ENCODE measurements around the gene VWDE.

The VWDE gene

DNA sequence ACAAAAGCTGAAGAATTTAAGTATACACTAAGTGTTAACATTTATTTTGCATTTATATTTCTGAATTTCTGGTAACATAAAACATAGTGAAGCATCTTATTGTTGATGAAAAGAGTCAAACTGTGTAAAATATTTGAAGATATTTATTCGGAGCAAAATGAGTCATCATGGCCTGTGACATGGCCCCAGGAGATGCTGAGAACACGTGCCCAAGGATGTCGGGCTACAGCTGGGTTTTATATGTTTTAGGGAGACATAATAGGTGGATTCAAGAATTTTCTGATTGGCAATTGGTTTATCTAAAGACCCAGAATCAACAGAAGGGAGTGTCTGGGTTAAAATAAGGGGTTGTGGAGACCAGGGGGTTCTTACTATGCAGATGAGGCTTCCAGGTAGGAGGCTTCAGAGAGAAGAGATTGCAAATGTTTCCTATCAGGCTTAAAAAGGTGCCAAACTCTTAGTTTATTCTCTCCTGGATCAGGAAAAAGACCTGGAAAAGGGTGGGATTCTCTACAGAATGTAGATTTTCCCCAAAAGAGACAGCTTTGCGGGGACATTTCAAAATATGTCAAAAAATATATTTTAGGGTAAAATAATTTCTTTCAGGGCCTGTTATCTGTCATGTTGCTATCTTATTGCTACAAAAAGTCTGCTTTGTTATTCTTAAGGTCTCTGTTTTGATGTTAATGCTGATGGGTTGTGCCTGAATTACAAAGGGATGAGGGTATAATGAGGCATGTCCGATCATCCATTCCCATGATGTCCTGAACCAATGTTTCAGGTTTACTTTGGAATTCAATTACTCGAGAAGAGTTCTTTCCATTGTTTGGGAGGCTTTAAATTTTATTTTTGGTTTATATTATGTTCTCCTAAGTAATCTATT is 74.5 kb downstream of the VWDE start:
- no peak for DNase-seq (ENCODE audit: low spot score)

DNA sequence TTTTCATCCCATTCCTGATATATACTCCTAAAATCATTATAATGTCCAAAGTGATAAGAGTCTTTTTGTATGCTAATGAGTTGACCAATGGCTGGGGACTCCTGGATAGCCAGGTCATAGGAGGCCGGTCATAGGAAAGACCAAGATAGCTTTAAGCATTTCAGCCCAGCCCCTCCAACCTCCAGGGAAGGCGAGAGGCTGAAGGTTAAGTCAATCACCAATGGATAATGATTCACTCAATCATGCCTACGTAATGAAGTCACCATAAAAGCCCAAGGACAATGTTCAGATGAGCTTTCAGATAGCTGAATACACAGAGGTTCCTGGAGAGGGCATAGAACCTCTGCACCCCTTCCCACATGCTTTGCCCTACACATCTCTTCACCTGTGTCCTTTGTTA is 75.7 kb downstream of the VWDE start:
- DNase-seq (ENCODE audit: low spot score), result no peak

DNA sequence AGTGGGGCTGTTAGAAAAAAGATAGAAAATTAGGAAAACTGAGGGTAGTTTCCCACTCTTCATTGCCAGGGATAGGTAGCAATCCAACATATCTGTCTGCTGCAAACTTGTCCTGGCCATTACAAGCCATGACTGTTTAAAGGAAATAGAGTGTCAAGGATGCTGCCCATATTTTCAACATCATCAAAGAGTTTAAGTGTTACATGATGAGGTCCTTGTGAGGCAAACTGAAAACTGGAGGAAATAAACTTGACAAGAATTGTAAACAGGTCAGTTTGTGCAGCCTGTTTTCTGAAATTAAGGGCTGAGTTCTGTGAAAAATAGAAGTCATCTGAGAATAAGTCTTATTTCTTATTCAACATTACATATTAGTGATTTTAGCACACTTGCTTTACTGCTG is 78.0 kb downstream of the VWDE start:
- no peak for DNase-seq (ENCODE audit: low spot score)

DNA sequence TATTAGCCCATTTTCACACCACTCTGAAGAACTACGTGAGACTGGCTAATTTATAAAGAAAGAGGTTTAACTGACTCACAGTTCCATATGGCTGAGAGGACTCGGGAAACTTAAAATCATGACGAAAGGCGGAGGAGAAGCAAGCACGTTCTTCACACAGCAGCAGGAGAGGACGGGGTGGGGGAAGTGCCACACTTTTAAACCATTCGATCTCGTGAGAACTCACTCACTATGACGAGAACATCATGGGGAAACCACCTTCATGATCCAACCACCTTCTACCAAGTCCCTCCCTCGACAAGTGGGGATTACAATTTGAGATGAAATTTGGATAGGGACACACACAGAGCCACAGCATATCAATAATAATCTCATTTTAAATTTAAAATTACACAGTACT is 80.2 kb downstream of the VWDE start:
- DNase-seq (ENCODE audit: low spot score), result no peak

DNA sequence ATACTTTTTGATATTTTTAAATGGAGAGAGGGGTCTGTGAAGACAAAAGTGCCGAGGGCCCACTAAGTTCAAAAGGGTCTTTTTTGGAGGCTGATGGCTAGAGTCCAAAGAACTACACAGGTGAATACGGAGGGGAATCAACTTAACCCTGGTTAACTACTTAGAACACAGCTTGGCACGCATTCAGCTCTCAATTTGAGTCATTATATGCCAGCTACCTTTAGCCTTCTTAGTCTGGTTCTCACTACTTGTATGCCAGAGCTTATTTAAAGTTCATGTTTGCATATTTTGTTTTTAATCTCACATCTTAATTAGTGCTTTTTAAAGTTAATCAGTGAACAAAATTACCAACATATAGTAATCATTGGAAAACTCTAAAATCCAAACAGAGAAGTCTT is 80.8 kb downstream of the VWDE start:
- no peak for DNase-seq (ENCODE audit: low spot score)

DNA sequence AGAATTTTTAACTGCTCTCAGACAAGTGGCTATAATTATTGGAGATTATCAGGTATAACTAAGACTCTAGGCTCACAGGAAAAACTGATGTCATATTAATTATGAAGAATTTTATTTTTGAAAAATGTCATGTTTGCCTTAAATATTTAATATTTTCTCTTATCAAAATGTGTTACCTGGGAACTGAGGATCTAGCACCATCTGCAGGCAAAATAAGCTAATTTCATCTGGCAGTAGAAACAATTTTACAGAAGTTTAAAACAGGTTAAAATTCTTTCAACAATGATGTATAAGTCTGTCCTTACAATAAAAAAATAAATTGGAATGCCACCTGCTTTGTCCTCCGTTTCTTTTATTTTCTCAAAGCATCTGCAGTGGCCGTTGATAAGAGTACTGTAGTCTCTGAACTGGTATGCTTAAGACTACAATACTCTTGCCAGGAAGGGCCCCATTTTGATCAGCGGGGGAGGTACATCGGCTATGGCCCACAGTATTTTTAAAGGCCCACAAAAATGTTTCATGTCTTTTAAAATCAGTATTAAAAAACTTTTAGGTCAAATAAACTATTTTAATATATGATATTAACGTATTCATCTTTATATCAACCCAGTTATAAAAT is 81.3 kb downstream of the VWDE start:
- peak; percentile 8 for DNase-seq (ENCODE audit: low spot score)

DNA sequence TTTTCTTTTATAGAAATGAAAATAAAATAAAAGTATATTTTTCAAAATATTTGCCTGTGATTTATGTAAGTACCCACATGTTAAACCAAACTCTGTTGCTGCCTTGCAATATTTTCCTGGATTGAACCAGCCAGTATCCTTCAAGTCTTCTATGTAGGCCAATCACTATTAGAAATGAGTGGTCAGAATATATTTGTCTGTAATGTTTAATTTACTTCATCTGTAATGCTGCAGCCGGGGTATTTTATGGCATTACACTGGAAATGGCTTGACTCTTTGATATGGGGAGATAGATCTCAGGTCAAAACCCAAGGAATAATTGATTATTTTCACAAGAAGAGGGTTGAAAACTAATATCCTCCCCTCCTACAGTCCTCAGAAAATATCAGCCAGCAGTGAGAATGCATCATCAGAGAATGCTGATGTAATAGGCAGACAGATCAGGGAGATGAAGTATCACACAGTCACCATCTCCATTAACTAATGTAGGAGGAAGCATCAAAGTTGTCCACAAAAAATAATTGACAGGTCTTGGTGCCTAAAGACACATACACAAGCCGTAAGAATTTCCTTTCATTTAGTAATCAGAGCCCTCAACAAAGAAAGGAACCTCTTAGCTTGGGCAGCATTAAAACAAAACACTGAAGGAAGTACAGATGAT is 82.5 kb downstream of the VWDE start:
- no peak for DNase-seq (ENCODE audit: low spot score)

DNA sequence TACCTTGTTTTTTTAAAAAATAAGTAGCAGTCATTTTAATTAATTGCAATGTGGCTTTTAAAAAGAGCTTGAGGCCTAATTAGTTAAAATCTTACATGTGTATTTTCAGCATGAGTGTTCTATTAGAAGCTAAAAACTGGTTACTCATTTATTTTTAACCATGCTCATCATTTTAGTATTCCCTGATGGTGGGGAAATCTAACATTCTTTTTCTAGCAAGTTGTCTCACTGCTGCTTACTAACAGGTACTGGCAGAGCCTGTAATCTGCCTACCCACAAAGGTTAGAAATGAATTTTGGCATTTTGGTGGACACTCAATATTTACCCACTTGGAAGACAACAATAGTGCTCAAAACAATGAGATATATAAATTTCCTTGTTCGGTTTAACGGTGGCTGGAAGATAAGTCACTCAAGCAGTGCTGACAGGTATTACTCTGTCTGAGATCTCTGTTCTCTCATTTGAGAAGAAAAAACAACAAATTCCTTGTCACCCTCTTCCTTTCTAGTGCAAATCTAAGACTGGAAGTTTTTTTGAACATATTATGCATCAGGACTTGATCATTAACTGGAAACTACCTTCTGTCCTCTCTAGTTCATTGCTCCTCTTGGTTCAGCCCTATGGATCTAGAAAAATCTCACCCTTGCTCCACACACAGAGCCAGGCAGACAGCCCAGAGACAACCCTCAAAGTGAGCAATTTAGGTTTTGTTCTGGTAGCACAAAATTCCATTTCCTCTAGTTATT is 83.3 kb downstream of the VWDE start:
- no peak for DNase-seq (ENCODE audit: low spot score)

DNA sequence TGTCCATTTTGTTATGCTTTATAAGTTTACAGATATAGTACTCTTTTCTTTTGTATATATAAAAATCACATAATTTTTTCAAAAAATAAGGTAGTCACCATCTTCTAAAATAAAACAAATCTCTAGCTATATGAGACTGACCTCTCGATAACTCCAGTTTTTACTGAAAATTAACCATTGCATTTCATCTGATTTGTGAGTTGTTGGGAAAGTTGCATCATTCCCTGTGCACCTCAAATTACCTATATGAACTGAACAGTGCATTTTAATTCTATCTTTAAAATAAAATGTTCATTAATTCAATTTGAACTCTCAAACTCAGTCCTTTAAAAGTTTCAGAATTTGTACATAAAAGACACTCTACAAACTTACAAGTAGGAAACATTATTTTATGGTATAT is 86.0 kb downstream of the VWDE start:
- DNase-seq (ENCODE audit: low spot score), result no peak

DNA sequence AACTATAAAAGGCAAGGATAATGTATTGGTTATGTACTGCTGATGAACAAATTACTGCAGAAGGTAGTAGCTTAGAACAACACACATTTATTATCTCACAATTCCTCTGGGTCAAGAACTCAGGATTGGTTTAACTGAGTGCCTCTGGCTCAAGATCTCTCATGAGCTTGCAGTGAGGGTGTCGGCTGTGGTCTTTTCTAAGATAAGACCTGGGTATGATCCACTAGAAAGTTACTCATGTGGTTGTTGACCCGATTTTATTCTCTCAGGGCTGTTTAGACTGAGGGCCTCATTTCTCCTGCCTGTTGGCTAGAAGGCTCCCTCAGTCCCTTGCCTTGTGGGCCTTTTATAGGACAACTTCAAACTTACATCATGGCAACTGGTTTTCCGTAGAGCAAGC is 86.7 kb downstream of the VWDE start:
- no peak for DNase-seq (ENCODE audit: low spot score)

DNA sequence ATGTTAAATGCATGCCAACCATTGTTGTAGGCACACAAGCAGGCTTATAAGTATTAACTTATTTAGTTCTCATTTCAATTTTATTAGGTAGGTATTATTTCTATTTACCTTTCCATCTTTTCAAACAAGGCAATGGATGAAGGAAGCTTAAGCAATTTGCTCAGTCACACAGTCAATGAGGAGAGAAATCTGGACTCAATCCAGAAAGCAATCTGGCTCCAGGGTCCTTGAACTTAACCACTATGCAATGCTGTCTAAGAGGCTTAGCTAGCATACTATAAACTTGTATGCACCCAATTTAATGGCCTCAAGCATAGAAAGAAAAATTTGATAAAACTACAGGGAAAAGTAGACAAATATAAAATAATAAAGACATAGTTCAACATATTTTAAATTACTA is 88.6 kb downstream of the VWDE start:
- DNase-seq (ENCODE audit: low spot score), result no peak

DNA sequence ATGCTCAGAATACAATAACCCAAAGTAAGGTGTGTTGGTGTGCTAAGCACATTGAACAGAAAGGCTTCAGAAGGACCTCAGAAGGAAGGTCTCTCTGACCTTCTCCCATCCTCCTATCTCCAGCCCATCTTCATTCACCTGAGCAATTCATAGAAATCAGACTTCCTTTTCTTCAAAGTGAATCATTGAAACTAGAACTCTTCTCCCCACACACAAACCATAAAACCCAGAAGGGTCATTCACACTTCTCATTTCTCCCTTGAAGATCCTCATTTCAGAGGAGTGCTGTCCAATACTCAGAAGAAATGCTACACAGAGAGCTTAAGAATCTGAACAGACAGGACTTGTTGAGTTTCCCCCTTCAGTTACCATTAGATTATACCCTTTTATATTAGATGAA is 89.5 kb downstream of the VWDE start:
- no peak for DNase-seq (ENCODE audit: low spot score)

DNA sequence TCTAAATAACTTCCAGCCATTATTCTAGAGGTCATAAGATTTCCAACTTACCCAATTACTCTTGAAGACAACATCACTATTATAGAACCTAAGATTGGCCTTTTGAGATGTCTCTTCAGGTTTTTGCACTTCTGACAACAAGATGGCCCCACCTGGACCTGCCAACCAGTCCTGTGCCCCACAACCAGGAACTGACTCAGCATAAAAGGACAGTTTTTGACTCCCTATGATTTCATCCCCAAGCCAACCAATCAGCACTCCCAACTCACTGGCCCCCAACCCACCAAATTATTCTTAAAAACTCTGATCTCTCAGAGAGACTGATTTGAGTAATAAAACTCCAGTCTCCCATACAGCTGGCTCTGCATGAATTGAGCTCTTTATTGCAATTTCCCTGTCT is 98.2 kb downstream of the VWDE start:
- no peak for DNase-seq (ENCODE audit: low spot score)

DNA sequence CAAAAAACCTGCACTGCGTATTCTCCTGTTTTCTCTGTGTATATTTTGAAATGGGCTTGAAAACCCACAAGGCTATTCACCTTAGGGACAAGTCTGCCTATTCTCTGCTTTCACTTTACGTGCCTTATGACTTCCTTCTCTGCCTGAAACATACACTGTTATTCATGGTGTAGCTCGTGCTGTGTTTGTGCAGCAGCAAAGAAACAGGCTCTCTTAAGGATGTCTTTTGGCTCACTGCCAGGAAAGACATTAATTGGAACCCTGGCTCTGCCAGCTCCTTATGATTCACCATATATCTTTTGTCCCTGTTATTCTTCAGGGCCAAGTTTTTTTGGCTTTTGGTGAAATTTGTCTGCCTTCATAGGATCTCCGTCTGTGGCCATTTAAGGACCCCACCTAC is 100.2 kb downstream of the VWDE start:
- DNase-seq (ENCODE audit: low spot score), result peak; percentile 4

DNA sequence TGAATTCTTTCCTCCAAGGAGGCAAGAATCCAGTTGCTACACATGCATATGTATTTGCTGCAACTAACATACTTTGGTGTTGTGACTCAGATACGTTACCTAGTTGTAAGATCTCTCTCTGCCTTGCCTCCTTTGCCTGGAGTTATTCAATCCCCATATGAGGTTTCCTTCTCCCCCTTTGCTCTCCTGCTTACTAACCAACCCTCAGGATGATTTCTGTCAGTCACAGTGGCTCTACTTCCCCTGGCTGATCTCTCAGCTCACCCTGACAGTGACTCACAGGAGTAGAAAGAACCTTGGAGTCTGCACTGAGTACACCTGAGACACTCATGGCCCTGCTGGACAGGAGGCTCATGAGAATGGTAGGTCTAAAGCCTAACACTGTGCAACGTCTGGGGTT is 100.6 kb downstream of the VWDE start:
- no peak for DNase-seq (ENCODE audit: low spot score)

DNA sequence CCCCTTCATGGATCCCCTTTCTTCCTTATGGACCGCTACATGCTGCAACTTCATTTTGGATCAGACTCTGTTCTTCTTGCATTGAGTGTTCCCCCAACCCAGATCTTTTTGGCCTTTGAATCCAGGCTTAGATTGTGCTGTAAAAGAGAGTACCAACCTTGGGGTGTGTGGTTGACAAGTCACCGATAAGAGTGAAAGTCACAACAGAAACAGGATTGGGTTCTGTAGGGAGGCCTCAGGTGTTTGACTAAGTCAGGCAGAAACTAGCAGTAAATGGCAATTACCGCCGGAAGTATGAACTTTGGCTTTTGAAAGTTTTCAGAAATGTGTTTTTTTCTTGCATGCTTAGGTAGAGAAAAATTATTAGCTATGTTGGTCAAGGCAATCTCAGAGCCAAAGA is 103.2 kb downstream of the VWDE start:
- no peak for DNase-seq (ENCODE audit: low spot score)

DNA sequence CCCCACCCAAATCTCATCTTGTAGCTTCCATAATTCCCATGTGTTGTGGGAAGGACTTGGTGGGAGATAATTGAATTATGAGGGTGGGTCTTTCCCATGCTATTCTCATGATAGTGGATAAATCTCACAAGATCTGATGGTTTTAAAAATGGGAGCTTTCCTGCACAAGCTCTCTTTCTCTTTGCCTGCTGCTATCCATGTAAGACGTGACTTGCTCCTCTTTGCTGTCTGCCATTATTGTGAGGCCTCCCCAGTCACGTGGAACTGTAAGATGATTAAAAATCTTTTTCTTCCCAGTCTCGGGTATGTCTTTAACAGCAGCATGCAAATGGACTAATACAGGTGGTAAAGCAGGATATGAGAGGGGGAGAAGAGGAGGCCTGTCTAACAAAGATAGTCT is 104.3 kb downstream of the VWDE start:
- DNase-seq (ENCODE audit: low spot score), result no peak

DNA sequence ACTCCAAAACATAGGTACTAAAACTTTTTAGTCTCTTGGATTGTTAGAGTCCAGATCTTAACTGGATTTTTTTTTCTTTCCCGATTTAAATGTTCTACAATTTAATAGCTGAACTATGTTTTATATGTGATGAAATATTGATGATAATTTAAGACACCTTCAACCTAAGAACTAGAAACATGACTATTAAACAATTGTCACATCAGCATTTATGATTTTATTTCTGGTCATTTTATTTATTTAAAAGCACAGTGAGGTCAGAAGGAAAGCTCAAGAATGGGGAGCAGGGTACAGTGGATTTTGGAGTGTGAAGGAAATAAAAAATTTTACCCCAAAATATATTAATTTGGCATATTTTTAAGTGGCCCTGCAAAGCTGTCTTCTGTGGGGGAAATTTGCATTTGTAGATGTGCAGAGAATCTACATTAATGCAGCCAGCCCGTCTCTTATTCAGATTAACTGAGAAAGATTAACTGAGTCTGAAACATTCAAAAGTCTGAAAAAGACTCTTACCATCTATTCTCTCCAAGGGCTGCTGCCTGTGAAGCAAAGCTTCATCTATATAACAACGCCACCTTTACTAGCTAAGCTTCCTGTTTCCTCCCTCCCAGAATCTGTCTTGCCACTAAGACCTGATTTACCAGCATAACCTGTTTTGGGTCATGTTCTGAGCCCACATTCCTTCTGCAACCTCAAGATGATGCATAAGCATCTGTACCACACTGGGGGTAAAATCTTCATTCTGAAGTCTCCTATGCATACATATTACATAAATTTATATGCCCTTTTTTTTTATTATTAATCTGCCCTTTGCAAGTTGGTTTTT is 106.2 kb downstream of the VWDE start:
- no peak for DNase-seq (ENCODE audit: low spot score)

DNA sequence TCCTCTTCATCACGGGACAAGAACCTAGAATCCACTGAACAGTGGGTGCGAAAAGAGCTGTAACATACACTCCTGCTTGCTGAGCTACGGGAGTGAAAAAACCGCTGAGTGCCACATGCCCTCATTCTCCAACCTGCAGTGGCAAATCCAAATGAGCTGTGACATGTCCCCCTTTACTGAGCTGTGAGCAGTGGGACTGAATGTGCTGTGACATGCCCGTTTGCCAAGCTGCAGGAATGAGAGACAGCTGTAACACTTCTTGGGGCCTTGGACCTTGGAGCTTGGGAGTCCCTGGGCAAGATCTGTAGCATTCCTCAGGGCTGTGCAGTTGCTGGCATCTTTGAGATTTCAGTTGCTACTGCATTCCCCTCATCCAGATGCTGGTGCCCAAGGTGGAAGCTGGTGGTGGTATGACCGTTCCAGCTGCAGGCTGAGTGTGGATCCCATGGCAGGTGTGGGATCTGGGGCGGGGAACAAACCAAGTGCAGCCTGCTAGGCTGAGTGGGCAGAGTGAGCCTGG is 107.6 kb downstream of the VWDE start:
- DNase-seq (ENCODE audit: low spot score), result no peak

DNA sequence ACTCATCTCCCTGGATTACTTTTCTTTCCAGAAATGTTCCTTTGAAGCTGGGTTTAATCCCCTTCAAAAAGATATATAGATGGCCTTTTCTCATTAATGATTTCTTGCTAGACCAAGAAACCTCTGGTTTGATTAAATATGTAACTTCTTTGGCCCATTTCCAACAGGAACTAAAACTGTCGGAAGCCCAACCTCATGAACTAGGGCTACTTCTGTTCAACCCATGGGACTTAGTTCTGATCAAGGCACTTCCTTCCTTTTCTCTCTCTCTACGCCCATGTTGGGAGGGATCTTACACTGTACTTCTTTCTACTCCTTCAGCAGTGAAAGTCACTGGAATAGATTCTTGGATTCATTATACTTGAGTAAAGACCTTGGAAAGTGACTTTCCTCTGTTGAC is 109.0 kb downstream of the VWDE start:
- no peak for DNase-seq (ENCODE audit: low spot score)

DNA sequence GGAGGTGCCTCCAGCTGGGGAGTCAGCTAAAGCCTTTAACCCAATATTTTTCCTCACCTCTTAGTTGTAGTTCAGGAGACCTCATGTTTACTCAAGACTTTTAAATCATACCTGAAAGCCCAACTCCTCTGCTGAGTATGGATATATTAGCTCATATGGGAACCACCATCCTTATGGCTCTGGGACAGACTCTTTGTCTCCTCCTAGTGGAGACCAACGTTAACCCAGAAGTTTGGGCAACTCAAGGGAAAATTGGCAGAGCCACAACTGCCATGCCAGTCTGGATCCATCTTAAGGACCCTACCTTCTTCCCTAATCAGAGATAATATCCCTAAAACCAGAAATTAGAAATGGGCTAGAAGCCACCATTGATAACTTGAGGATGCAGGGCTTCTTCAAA is 111.8 kb downstream of the VWDE start:
- DNase-seq (ENCODE audit: low spot score), result peak; percentile 6

DNA sequence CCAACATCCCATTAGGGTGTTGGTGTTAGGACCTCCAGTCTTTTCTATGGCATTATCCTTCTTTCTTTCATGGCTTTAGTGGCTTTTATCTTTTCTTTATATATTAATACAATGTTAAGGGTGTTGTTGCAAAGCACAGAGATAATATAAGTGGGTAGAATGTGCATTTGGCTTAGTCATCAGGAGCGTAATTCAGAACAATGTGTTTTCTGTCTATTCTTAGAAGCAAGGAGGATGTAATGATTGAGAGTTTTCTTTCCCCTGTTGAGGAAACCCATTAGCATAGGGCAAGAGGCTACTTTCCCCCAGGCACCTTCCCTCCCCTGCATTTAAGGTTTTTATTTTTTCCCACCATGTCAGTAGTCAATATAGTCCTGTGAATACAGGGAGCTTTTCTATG is 112.9 kb downstream of the VWDE start:
- no peak for DNase-seq (ENCODE audit: low spot score)
